Osteoblast (primary cell): Measurements from ENCODE around the gene OR4N2. TPM values are rescaled to one million over a fixed set of nuclear protein-coding genes. Genes with fewer than 3 reads are reported as not detected.
"Not testable (repeated sequence)": the region's sequence is repeated elsewhere in the genome, so short reads cannot be mapped to it uniquely, and the experiment has no call there.

ENCODE experiments used
- DNase-seq: peaks from one replicate; pipeline ENCODE4 v3.0.0; 2011; ENCODE audit warnings: low spot score, mixed read lengths; ENCODE audit not compliant: insufficient read length; ENCODE audit errors: missing footprints
- H2AFZ ChIP-seq: 2 replicates; pipeline ENCODE4 v1.6.0; 2011; ENCODE audit warnings: mild to moderate bottlenecking, low read length
- H3K27ac ChIP-seq: 2 replicates; pipeline ENCODE4 v1.5.1; 2011; ENCODE audit warnings: mild to moderate bottlenecking, low read depth, low read length, moderate library complexity
- H3K27me3 ChIP-seq: 2 replicates; pipeline ENCODE4 v1.6.0; 2012; ENCODE audit warnings: mild to moderate bottlenecking, control low read depth, inconsistent platforms, low read length, moderate library complexity; ENCODE audit not compliant: insufficient read depth
- H3K36me3 ChIP-seq: 2 replicates; pipeline ENCODE4 v1.5.1; 2011; ENCODE audit warnings: mild to moderate bottlenecking, low read length, control low read depth, moderate library complexity; ENCODE audit not compliant: insufficient read depth
- H3K4me1 ChIP-seq: 2 replicates; pipeline ENCODE4 v1.5.1; 2011; ENCODE audit warnings: mild to moderate bottlenecking, low read length, control low read depth, moderate library complexity; ENCODE audit not compliant: insufficient read depth
- H3K4me2 ChIP-seq: 2 replicates; pipeline ENCODE4 v1.6.0; 2011; ENCODE audit warnings: mild to moderate bottlenecking, low read length; ENCODE audit not compliant: insufficient read depth
- H3K4me3 ChIP-seq: fragments of 200-600 bp; sonication (generic); 3 replicates; pipeline ENCODE4 v1.5.1; 2012; ENCODE audit warnings: mild to moderate bottlenecking, low read length, inconsistent platforms; ENCODE audit not compliant: insufficient read depth
- H3K79me2 ChIP-seq: 2 replicates; pipeline ENCODE4 v1.6.0; 2012; ENCODE audit warnings: mild to moderate bottlenecking, low read length, control low read depth, inconsistent platforms; ENCODE audit not compliant: insufficient read depth
- H3K9me3 ChIP-seq: 2 replicates; pipeline ENCODE4 v1.5.1; 2011; ENCODE audit warnings: low read depth, low read length, control low read depth
- H4K20me1 ChIP-seq: 2 replicates; pipeline ENCODE4 v1.6.0; 2012; ENCODE audit warnings: mild to moderate bottlenecking, low read length, control low read depth; ENCODE audit not compliant: insufficient read depth
- CTCF ChIP-seq: IDR thresholded peaks from 2 replicates; pipeline ENCODE4 v1.5.1; 2011; ENCODE audit warnings: mild to moderate bottlenecking, low read depth, low read length, moderate library complexity; ENCODE audit errors: extremely low read depth
- total RNA-seq: library from RNA; depleted of rRNA; stranded (reverse); fragments of >200 nt; gene quantifications from 2 replicates; pipeline ENCODE4 v1.2.3, GENCODE V29; 2012

The OR4N2 gene
- total RNA-seq, 1 donor = under 0.01 TPM

DNA sequence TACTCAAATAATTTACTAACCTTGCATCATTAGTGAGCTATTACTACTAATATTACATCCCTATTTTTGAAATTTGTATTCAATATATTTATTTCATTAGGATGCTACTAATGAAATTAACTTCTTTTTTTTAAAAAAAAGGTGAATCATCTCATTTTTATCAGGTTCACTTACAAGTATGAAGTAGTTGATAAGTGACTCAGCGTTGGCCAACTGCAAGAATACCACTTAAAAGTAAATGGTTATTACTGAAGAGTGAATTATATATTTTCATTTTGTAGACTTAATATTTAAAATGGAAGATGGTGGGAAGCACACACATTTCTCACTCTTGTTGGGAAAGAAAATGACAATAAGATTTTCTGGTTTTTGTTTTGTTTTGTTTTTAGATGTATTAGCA, 19.6 kb downstream of the OR4N2 start:
- Histone ChIP-seq H3K27ac (no peak overlapping the region), H3K27me3 (no peaks in the 10 kb centered on the region), H3K4me3 (no peak overlapping the region), H3K79me2 (no peaks in the 10 kb centered on the region), H3K4me1 (no peaks in the 10 kb centered on the region), H3K9me3 (no peaks in the 10 kb centered on the region), H4K20me1 (no peaks in the 10 kb centered on the region), H3K4me2 (no peak overlapping the region), H3K36me3 (no peaks in the 10 kb centered on the region), H2AFZ (no peak overlapping the region)
- no peak for TF ChIP-seq CTCF
- no peak for DNase-seq

GRCh38 chr14:19823765-19824164, 20.2 kb downstream of the OR4N2 start:
- Histone ChIP-seq H3K27ac (no peak overlapping the region), H3K4me2 (no peak overlapping the region), H3K27me3 (no peaks in the 10 kb centered on the region), H3K4me1 (no peaks in the 10 kb centered on the region), H3K79me2 (no peaks in the 10 kb centered on the region), H3K9me3 (no peaks in the 10 kb centered on the region), H3K4me3 (no peak overlapping the region), H3K36me3 (no peaks in the 10 kb centered on the region), H2AFZ (no peak overlapping the region), H4K20me1 (no peaks in the 10 kb centered on the region)
- TF ChIP-seq CTCF = no peak
- DNase-seq = no peak

DNA sequence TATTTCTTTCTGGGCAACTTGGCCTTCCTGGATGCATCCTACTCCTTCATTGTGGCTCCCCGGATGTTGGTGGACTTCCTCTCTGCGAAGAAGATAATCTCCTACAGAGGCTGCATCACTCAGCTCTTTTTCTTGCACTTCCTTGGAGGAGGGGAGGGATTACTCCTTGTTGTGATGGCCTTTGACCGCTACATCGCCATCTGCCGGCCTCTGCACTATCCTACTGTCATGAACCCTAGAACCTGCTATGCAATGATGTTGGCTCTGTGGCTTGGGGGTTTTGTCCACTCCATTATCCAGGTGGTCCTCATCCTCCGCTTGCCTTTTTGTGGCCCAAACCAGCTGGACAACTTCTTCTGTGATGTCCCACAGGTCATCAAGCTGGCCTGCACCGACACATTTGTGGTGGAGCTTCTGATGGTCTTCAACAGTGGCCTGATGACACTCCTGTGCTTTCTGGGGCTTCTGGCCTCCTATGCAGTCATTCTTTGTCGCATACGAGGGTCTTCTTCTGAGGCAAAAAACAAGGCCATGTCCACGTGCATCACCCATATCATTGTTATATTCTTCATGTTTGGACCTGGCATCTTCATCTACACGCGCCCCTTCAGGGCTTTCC, 24.2 kb downstream of the OR4N2 start:
- not testable (repeated sequence) for H2AFZ ChIP-seq, H4K20me1 ChIP-seq, H3K79me2 ChIP-seq, H3K36me3 ChIP-seq, H3K4me1 ChIP-seq, H3K9me3 ChIP-seq, H3K27ac ChIP-seq, DNase-seq, H3K4me3 ChIP-seq, H3K27me3 ChIP-seq, H3K4me2 ChIP-seq

DNA sequence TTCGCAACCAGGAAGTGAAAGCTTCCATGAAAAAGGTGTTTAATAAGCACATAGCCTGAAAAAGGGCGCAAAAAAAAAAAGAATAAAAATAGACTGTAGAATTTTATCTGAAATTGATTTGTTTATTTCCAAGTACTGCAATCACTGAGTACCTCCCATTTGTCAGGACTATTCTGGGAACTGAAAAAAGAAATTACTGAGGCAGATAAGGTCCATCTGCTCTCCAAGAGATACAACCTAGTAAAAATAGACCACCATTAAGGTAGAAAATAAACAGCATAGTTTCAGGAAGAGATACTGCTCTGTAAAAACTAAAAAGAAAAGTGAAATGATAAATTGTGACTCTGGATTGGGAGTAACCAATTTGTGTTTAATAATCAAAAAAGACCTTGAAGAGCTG, 24.7 kb downstream of the OR4N2 start:
- Histone ChIP-seq H3K4me1 (no peaks in the 10 kb centered on the region), H3K4me3 (no peak overlapping the region), H3K9me3 (no peaks in the 10 kb centered on the region), H3K27me3 (no peaks in the 10 kb centered on the region), H2AFZ (no peak overlapping the region), H3K27ac (no peak overlapping the region), H4K20me1 (no peaks in the 10 kb centered on the region), H3K79me2 (no peaks in the 10 kb centered on the region), H3K4me2 (no peak overlapping the region), H3K36me3 (no peaks in the 10 kb centered on the region)
- TF ChIP-seq CTCF = no peak
- no peak for DNase-seq

GRCh38 chr14:19834203-19834848, 30.8 kb downstream of the OR4N2 start:
- H3K9me3 ChIP-seq, H3K4me1 ChIP-seq, H4K20me1 ChIP-seq, H3K36me3 ChIP-seq, H2AFZ ChIP-seq, H3K4me3 ChIP-seq, H3K4me2 ChIP-seq, H3K79me2 ChIP-seq, DNase-seq, H3K27me3 ChIP-seq, H3K27ac ChIP-seq: not testable (repeated sequence)
